ENCODE measurements around the gene ELP1.

Gene ELP1

DNA sequence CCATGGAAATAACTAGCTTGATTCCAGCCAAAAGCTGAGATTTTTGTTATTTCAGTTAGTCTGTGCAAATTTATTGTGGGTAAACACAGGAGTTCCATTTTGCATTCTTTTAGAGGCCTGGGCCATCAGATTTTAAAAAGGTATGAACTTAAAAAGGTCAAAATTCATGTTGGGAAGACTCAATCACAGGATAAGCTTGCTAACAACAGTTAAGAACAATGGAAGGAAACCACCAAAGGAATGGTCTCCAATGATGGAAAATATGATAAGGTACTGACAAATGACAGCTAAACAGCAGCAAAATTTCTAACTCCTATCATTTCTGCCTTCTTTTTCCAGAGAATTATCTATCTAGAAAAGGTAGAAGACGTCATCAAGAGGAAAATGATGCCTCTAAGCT lies 16.2 kb upstream of the ELP1 start:
- H3K27ac ChIP-seq, result no peak overlapping the region
- TF ChIP-seq, protein P1, sequence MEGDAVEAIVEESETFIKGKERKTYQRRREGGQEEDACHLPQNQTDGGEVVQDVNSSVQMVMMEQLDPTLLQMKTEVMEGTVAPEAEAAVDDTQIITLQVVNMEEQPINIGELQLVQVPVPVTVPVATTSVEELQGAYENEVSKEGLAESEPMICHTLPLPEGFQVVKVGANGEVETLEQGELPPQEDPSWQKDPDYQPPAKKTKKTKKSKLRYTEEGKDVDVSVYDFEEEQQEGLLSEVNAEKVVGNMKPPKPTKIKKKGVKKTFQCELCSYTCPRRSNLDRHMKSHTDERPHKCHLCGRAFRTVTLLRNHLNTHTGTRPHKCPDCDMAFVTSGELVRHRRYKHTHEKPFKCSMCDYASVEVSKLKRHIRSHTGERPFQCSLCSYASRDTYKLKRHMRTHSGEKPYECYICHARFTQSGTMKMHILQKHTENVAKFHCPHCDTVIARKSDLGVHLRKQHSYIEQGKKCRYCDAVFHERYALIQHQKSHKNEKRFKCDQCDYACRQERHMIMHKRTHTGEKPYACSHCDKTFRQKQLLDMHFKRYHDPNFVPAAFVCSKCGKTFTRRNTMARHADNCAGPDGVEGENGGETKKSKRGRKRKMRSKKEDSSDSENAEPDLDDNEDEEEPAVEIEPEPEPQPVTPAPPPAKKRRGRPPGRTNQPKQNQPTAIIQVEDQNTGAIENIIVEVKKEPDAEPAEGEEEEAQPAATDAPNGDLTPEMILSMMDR (conservative IDR thresholded peaks at IDR 0.05), result no peak

DNA sequence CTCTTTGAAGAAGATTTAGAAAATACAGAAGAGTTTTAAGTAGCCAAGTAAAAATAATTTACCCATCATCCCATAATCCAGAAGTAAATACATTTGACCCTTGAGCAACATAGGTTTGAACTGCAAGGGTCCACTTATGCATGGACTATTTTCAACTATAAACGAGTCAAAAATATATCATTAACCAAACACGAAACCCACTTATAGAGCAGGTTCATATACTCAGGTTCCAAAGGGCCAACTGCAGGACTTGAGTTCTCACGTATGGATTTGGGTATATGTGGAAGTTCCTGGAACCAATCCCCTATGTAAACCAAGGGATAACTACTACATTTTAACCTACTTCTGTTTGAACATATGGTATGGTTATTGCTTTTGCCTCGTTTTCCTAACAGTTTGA lies 6.1 kb upstream of the ELP1 start:
- H3K27ac ChIP-seq, result no peak overlapping the region
- TF ChIP-seq, protein P1 (conservative IDR thresholded peaks at IDR 0.05), result no peak

DNA sequence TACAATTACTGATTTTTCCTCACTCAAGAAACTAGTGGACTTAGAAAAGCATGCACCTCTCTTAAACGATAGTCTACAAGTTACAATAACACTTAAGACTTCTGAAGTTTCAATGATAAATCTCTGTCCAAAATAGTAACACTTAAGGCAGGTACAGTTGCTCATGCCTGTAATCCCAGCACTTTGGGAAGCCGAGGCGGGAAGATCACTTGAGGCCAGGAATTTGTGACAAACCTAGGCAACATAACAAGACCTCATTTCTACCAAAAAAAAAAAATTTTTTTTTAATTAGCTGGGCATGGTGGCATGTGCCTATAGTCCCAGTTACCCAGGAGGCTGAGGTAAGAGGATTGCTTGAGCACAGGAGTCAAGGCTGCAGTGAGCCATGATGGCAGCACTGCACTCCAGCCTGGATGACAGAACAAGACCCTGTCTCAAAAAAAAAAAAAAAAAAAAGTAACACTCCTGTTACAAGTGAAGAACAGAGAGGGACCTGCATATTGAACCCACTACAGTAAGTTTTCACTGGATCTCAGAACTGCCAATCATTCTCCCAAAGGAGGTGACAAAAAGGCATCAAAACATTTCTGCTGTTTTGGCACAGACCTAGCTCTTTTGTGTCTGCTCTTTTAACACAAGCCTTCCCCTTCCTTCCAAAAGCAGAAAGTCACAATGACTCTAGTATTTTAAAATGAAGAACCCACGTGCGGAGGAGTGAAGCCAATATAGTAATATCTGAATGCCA lies 3.8 kb upstream of the ELP1 start:
- H3K27ac ChIP-seq, result no peak overlapping the region
- TF ChIP-seq, protein P1 (conservative IDR thresholded peaks at IDR 0.05), result no peak

DNA sequence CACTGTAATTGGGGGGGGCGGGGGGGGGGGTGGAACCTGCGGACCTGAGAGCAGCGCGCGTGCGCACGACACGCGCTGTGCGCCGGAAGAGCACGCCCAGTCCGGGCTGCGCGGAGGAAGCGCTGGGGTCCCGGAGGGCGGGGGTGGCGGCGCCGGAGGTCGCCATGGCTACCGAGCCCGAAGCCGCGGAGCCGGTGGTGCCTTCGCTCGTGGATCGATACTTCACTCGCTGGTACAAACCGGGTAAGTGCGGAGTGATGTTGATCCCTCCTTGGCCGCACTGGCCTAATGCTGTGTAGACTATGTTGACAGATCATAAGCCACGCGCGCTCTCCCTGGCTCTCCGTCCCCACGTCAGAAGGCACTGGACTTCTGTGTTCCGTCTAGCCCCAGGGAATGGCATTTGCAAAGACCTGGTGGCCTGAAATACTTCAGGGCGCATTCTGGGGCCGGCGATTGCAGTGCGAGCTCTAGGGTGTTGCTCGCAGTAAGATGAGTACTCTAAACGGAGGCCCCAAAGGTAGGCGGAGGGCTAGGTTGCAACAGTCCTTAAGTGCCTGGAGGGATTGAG lies 484 bp upstream of the ELP1 start, which contains the start of gene ABITRAM:
Gene ABITRAM, plus strand, starts transcription at position 78 of the 571 bp plus-strand sequence. Its CDS starts 87 bp downstream, at position 165.
- peak within 1 kb of the TSS; percentile 89 for H3K27ac ChIP-seq
- TF ChIP-seq, protein P1 (conservative IDR thresholded peaks at IDR 0.05), result no peak

DNA sequence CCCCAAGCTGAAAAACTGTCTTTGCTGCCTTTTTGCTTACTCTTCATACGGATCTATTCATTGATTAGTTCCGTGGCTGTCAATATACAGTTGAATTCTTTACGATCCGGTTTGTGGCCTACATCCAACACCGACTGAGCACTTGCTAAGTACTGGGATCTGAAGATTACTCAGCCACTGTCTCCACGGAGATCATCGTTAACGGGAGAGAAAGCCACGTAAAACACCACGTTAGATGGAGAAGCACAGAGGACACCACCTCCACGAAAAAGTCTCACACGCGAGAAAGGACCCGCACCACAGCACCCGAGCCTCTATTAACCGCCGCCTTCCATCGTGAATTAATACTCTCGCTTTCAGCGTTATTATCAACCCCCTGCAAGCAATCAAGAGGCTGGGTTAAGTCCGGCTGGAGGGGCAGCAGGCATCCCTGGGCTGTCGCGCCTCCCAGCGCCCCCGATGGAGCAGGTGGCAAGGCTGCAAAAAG lies 650 bp downstream of the ELP1 start:
- TF ChIP-seq, protein P1 (conservative IDR thresholded peaks at IDR 0.05), result no peak
- peak overlapping the region; percentile 89 for H3K27ac ChIP-seq

DNA sequence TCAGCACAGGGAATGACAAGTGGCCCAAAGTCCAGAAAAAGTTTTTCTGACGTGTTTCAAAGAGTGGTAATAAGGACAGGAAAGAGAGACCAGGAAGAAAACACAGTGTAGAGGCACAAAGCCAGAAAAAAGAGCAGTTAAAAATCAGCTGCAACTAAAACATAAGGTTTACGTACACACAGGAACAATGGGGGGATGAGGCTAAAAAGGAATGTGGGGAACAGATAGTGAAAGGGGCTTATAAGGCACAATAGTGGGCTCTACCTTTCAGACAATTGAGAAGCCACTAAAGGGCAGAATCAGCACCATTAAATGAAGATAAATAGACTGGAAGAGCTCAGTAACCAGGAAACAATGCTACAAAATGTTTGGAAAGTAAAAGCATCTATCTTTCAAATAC lies 5.5 kb downstream of the ELP1 start:
- TF ChIP-seq, protein P1 (conservative IDR thresholded peaks at IDR 0.05), result no peak
- H3K27ac ChIP-seq, result no peak overlapping the region

DNA sequence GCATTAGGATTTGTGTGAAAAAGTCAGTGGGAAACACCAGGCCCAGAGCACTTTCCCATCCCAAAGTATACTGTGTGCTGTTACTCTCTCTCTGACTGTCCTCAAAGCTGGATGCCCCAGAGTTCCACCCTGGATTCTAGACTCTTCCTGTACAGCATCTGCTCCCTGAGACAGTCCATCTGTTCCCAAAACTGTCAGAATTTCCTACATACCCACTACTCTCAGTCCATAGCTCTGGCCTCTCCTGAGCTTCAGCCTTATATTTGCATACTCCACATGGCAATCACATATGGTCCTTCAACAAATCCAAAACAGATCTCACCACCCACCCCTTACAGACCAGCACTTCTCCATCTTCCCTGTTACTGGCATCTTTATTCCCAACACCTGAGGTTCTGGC lies 9.5 kb downstream of the ELP1 start:
- no peak overlapping the region for H3K27ac ChIP-seq
- TF ChIP-seq, protein P1 (conservative IDR thresholded peaks at IDR 0.05), result no peak
